ENCODE results near the gene SERHL2.
"Not testable (repeated sequence)": the region's sequence is repeated elsewhere in the genome, so short reads cannot be mapped to it uniquely, and the experiment has no call there.

Gene SERHL2

DNA sequence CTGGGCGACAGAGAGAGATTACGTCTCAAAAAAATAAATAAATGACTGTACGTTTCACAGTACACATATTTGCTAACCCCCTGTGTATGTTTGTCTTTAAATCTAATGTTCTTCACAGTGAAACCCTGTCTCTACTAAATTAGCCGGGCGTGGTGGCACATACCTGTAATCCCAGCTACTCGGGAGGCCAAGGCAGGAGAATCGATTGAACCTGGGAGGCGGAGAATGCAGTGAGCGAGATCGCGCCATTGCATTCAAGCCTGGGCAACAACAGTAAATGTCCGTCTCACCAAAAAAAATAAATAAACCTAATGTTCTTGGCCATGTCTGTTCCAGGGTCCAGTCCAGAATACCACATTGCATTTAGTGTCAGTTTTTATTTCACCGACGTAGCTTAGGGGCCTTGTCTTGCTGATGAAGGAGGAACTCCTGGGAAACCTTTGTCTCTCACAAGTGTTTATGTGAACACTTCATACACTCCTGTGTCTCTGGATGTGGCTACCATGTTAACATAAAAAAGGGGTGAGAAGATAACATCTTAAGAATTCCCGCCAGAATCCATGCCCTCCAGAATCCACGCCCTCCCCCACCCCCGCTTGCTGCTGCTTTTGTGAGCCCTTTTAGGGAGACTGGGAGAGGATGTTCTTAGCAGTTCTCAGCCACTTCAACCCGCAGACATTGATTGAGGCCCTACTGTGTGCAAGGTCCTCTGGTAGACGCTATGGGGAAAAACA is 5.0 kb upstream of the SERHL2 start:
- no peaks in the 10 kb centered on the region for H3K9me3 Mint-ChIP-seq
- peaks cover 6% of the 10 kb centered on the region for H3K27me3 Mint-ChIP-seq (ENCODE audit: low read depth)
- H3K4me3 Mint-ChIP-seq, result no peak overlapping the region
- no peak for DNase-seq (ENCODE audit: low spot score)
- no peaks in the 10 kb centered on the region for H3K36me3 Mint-ChIP-seq (ENCODE audit: low read depth)
- peaks cover 16% of the 10 kb centered on the region for H3K4me1 Mint-ChIP-seq (ENCODE audit: low read depth)
- H3K27ac Mint-ChIP-seq, result no peak overlapping the region

DNA sequence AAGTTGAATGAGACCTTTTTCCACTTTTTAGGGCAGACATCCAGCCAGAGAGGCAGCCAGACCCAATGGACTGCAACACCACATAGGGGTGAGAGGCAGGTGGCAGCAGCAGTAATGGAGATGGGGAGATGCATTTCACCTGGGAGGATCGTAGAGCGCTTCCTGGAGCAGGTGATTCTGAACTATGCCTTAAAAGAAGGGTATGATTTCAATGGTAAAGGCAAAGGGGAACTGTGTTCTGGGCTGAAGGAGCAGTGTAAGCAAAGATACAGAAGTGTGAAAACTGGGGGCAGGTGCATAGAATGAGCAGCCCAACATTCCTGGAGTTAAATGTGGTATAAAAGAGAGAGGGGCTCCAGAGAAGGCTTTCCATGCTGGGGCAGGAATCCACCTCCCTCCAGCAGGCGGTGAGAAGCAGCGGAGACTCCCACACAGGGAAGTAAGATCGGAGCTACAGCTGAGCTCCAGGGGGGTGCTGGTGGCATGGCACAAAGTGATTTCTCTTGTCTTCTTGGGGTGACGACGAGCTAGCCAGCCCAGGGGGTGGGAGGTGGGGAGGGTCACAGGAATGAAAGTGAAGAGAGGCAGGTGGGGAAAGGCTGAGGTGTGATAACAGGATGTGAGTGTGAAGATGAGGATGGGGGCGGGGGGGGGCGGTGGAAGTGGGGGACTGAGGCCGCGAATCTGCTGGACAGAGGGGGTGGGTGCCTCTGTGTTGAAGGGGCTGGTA is 4.3 kb upstream of the SERHL2 start:
- Mint-ChIP-seq H3K27me3 (ENCODE audit: low read depth) (peaks cover 5% of the 10 kb centered on the region), H3K4me3 (no peak overlapping the region), H3K4me1 (ENCODE audit: low read depth) (peaks cover 18% of the 10 kb centered on the region), H3K27ac (no peak overlapping the region), H3K36me3 (ENCODE audit: low read depth) (no peaks in the 10 kb centered on the region), H3K9me3 (no peaks in the 10 kb centered on the region)
- no peak for DNase-seq (ENCODE audit: low spot score)

GRCh38 chr22:42552294-42552647 is 1.5 kb upstream of the SERHL2 start:
- H3K9me3 Mint-ChIP-seq; H3K36me3 Mint-ChIP-seq (ENCODE audit: low read depth); DNase-seq (ENCODE audit: low spot score); H3K27me3 Mint-ChIP-seq (ENCODE audit: low read depth): not testable (repeated sequence)
- Mint-ChIP-seq H3K4me1 (ENCODE audit: low read depth) (peaks cover 18% of the 10 kb centered on the region), H3K27ac (peak overlapping the region; percentile 76), H3K4me3 (peak overlapping the region; percentile 63)

GRCh38 chr22:42560381-42560780 is 6.6 kb downstream of the SERHL2 start:
- no peak for DNase-seq (ENCODE audit: low spot score)
- no peaks in the 10 kb centered on the region for H3K36me3 Mint-ChIP-seq (ENCODE audit: low read depth)
- H3K9me3 Mint-ChIP-seq, result no peaks in the 10 kb centered on the region
- H3K27ac Mint-ChIP-seq, result no peak overlapping the region
- peaks cover 4% of the 10 kb centered on the region for H3K4me1 Mint-ChIP-seq (ENCODE audit: low read depth)
- no peaks in the 10 kb centered on the region for H3K27me3 Mint-ChIP-seq (ENCODE audit: low read depth)
- H3K4me3 Mint-ChIP-seq, result no peak overlapping the region

DNA sequence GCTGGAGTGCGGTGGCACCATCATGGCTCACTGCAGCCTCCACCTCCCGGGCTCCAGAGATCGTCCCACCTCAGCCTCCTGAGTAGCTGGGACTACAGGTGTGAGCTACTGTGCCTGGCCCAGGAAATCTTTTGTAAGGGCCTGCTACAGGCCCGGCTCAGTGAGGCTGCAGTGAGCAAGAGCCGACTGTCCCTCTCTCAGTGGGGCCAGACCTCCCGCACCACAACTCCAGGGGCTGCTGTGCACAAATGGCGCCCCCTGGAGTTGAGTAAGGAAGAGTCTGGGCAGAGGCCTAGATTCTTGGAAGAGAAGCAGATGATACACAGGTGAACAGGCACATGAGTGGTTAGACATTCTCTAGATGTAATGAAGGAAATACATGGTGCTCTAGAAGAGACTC is 7.0 kb downstream of the SERHL2 start:
- no peak for DNase-seq (ENCODE audit: low spot score)
- H3K36me3 Mint-ChIP-seq (ENCODE audit: low read depth), result no peaks in the 10 kb centered on the region
- peak overlapping the region; percentile 8 for H3K27ac Mint-ChIP-seq

GRCh38 chr22:42561856-42562255 is 8.1 kb downstream of the SERHL2 start:
- Mint-ChIP-seq H3K9me3 (no peaks in the 10 kb centered on the region), H3K27me3 (ENCODE audit: low read depth) (no peaks in the 10 kb centered on the region), H3K27ac (no peak overlapping the region), H3K4me3 (no peak overlapping the region), H3K36me3 (ENCODE audit: low read depth) (no peaks in the 10 kb centered on the region), H3K4me1 (ENCODE audit: low read depth) (peaks cover 4% of the 10 kb centered on the region)
- DNase-seq (ENCODE audit: low spot score), result no peak

More for the DNA sequence above, 7.0 kb downstream of the SERHL2 start:
- Mint-ChIP-seq H3K9me3 (no peaks in the 10 kb centered on the region), H3K27me3 (ENCODE audit: low read depth) (no peaks in the 10 kb centered on the region), H3K4me1 (ENCODE audit: low read depth) (peaks cover 4% of the 10 kb centered on the region), H3K4me3 (no peak overlapping the region)

GRCh38 chr22:42562279-42562678 is 8.5 kb downstream of the SERHL2 start:
- Mint-ChIP-seq H3K4me1 (ENCODE audit: low read depth) (peaks cover 4% of the 10 kb centered on the region), H3K27me3 (ENCODE audit: low read depth) (no peaks in the 10 kb centered on the region), H3K4me3 (no peak overlapping the region), H3K9me3 (no peaks in the 10 kb centered on the region), H3K36me3 (ENCODE audit: low read depth) (no peaks in the 10 kb centered on the region), H3K27ac (no peak overlapping the region)
- DNase-seq (ENCODE audit: low spot score), result no peak

- DNase-seq (ENCODE audit: low spot score), result no peak
- no peak overlapping the region for H3K27ac Mint-ChIP-seq
- peaks cover 4% of the 10 kb centered on the region for H3K4me1 Mint-ChIP-seq (ENCODE audit: low read depth)
- H3K9me3 Mint-ChIP-seq, result no peaks in the 10 kb centered on the region
- H3K27me3 Mint-ChIP-seq (ENCODE audit: low read depth), result no peaks in the 10 kb centered on the region
- no peak overlapping the region for H3K4me3 Mint-ChIP-seq
- no peaks in the 10 kb centered on the region for H3K36me3 Mint-ChIP-seq (ENCODE audit: low read depth)
Measured at GRCh38 chr22:42562684-42563083, 8.9 kb downstream of the SERHL2 start.

GRCh38 chr22:42563943-42564342 is 10.2 kb downstream of the SERHL2 start:
- H3K4me3 Mint-ChIP-seq; H3K27me3 Mint-ChIP-seq (ENCODE audit: low read depth); H3K36me3 Mint-ChIP-seq (ENCODE audit: low read depth); H3K4me1 Mint-ChIP-seq (ENCODE audit: low read depth); DNase-seq (ENCODE audit: low spot score); H3K27ac Mint-ChIP-seq; H3K9me3 Mint-ChIP-seq: not testable (repeated sequence)

- Mint-ChIP-seq H3K4me3 (no peak overlapping the region), H3K36me3 (ENCODE audit: low read depth) (peaks cover 2% of the 10 kb centered on the region)
Measured at GRCh38 chr22:42564699-42565098, 10.9 kb downstream of the SERHL2 start.

DNA sequence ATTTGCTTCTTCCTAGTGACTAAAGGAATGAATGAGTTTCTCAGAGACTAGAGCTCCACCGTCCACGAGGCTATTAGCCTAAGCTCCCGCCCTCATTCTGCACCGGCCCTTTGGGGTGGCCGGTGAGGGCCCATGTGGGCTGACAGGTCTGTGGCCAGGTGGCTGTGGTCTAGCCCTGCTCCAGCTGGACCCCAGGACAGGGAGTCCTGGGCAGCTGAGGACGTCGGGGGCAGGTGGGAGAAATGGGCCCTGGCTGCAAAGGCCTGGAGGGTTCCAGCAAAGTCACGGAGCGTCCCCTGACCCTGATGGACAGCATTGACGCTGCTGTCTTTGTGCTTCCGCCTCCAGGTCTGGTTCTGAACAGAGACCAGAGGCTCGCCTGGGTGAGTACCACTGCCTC is 12.2 kb downstream of the SERHL2 start:
- no peak for DNase-seq (ENCODE audit: low spot score)
- no peaks in the 10 kb centered on the region for H3K9me3 Mint-ChIP-seq
- peaks cover 7% of the 10 kb centered on the region for H3K36me3 Mint-ChIP-seq (ENCODE audit: low read depth)
- no peaks in the 10 kb centered on the region for H3K27me3 Mint-ChIP-seq (ENCODE audit: low read depth)
- H3K4me1 Mint-ChIP-seq (ENCODE audit: low read depth), result peaks cover 4% of the 10 kb centered on the region
- no peak overlapping the region for H3K27ac Mint-ChIP-seq
- no peak overlapping the region for H3K4me3 Mint-ChIP-seq

More at GRCh38 chr22:42564699-42565098, 10.9 kb downstream of the SERHL2 start:
- H3K27me3 Mint-ChIP-seq (ENCODE audit: low read depth), result no peaks in the 10 kb centered on the region
- H3K27ac Mint-ChIP-seq, result peak overlapping the region; percentile 52
- H3K4me1 Mint-ChIP-seq (ENCODE audit: low read depth), result peaks cover 4% of the 10 kb centered on the region
- no peaks in the 10 kb centered on the region for H3K9me3 Mint-ChIP-seq
- DNase-seq (ENCODE audit: low spot score), result no peak

- not testable (repeated sequence) for H3K4me3 Mint-ChIP-seq; H3K27ac Mint-ChIP-seq; H3K27me3 Mint-ChIP-seq (ENCODE audit: low read depth); H3K4me1 Mint-ChIP-seq (ENCODE audit: low read depth); DNase-seq (ENCODE audit: low spot score); H3K9me3 Mint-ChIP-seq; H3K36me3 Mint-ChIP-seq (ENCODE audit: low read depth)
Measured at GRCh38 chr22:42567950-42568349, 14.2 kb downstream of the SERHL2 start.

DNA sequence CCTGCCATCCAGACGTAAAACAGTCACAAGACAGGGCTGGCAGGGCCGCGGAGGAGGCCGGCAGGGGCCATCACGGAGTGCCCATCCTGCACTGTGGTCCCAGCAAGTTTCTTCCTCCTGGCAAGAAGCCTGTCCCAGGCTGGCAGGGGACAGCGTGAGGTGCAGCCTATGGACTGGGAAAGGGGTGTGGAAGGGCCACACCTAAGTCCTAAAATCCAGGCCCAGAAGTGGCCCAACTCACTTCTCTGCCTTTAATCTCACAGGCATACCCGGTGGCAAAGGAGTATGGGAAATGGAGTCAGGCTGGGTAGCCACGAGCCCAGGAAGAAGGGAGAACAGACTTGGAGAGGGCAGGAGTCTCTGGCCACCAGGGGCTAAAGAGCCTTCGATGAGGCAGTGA is 16.8 kb downstream of the SERHL2 start:
- not testable (repeated sequence) for H3K27ac Mint-ChIP-seq; DNase-seq (ENCODE audit: low spot score); H3K4me3 Mint-ChIP-seq; H3K27me3 Mint-ChIP-seq (ENCODE audit: low read depth); H3K4me1 Mint-ChIP-seq (ENCODE audit: low read depth); H3K9me3 Mint-ChIP-seq
- peaks cover 14% of the 10 kb centered on the region for H3K36me3 Mint-ChIP-seq (ENCODE audit: low read depth)

DNA sequence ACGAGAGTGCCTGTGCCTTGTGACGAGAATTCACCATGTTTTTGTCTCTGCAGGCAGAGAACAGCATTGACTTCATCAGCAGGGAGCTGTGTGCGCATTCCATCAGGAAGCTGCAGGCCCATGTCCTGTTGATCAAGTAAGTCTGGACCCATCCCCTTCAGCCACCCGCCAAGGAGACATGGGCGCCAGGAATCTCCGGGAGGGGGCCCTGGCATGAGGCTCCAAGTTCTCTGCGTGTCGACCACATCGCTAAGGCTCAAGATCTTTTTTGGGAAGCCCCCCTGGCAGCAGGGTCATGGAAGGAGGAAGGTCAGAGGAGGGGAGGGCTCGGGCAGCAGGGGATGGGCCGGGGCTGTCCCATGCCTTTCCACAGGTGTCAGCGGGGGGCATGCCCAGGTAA is 17.3 kb downstream of the SERHL2 start:
- H3K4me1 Mint-ChIP-seq (ENCODE audit: low read depth); H3K27ac Mint-ChIP-seq; H3K27me3 Mint-ChIP-seq (ENCODE audit: low read depth); H3K9me3 Mint-ChIP-seq; H3K4me3 Mint-ChIP-seq; DNase-seq (ENCODE audit: low spot score): not testable (repeated sequence)
- peaks cover 14% of the 10 kb centered on the region for H3K36me3 Mint-ChIP-seq (ENCODE audit: low read depth)

- H3K9me3 Mint-ChIP-seq; DNase-seq (ENCODE audit: low spot score); H3K4me3 Mint-ChIP-seq; H3K27ac Mint-ChIP-seq; H3K4me1 Mint-ChIP-seq (ENCODE audit: low read depth); H3K27me3 Mint-ChIP-seq (ENCODE audit: low read depth): not testable (repeated sequence)
- H3K36me3 Mint-ChIP-seq (ENCODE audit: low read depth), result peaks cover 23% of the 10 kb centered on the region
Measured at GRCh38 chr22:42574046-42574445, 20.3 kb downstream of the SERHL2 start.

Data from T-helper 2 cell treated with Interferon-gamma antibody and Interleukin-4, amounts not matched to agents 5 μg/mL and 100 μg/mL, for 36 hours (primary cell).